Daoy (cell line): ENCODE measurements around the gene BZW2. TPM values are rescaled to one million over a fixed set of nuclear protein-coding genes. Genes with fewer than 3 reads are reported as not detected.
A peak's percentile ranks its signal among the peaks of the same experiment; 100 is the strongest.

Experiments used
- DNase-seq: peaks from one replicate; pipeline ENCODE4 v3.0.0-alpha.2; 2015; ENCODE audit warnings: low read depth
- total RNA-seq: library from RNA; depleted of rRNA; stranded (reverse); fragments of >200 nt; shearing (Covaris generic); gene quantifications from 2 replicates; pipeline ENCODE4 v1.2.3, GENCODE V29; 2014

The BZW2 gene
- total RNA-seq, 1 experiment from 2014 or later, result 123 TPM

DNA sequence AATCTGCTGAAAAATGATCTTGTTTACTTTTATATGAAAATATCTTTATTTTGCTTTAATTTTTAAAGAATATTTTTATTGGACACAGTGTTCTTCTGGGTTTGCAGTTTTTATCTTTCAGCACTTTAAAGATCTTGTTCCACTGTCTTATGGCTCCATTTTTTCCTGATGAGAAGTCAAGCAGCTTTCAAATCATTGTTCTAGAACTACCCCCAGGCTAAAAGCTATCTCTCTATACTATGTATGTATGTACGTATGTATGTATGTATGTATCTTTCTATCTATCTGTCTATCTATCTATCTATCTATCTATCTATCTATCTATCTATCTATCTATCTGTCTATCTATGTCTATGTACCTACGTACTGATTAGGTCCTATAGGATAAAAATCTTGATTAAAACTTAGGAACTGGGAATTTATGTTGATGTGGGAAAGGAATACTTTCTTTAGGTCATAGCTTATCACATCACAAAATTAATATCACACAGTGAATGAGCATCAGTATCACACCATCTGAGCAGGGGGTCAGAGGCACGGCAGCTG lies 72.2 kb downstream of the BZW2 start:
- DNase-seq, result no peak

DNA sequence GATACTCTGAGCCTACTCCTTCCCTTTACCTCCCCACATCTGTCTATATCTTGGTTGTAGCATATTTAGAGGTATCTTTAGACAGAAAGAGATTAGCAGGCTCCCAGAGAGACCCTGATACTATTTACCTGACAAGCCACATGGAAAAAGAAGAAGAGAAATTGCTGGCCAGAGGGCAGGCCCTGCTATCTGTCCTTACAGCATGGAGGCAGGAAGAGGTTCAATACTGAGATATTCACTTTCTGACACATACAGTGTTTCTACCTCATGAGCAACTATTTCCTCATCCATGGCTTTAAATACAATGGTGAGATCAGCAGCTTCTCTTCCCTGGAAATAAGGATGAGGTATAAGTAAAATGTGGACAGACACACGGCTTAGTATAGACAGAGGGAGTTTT lies 73.7 kb downstream of the BZW2 start:
- DNase-seq, result no peak

DNA sequence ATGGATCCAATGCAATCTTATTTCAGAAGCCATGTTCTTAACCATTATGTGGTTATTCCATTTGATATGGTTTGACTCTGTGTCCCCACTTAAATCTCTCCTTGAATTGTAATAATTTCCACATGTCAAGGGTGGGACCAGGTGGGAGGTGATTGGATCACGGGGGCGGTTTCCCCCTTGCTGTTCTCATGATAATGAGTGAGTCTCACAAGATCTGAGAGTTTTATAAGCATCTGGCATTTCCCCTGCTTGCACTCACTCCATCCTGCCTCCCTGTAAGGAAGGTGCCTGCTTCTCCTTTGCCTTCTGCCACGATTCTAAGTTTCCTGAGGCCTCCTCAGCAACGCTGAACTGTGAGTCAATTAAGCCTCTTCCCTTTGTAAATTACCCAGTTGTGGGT lies 75.6 kb downstream of the BZW2 start:
- no peak for DNase-seq

DNA sequence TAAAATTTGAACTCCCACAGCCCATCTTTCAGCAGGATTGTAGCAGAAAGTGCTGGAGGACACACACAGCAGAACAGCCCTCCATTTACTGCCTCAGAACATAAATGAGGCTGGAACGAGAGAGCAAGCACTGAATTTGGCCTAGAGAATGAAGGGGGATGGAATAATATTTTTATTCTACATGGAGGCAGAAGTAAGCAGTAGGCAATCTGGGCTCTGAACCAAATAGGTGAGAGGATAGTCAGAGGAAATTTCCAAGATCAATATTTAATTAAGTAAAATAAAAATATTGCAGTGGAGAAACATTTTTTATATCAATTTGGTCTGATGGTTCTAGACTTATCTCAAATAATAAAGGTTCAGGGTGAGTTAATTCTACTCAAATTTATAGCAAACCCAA lies 78.4 kb downstream of the BZW2 start:
- no peak for DNase-seq

DNA sequence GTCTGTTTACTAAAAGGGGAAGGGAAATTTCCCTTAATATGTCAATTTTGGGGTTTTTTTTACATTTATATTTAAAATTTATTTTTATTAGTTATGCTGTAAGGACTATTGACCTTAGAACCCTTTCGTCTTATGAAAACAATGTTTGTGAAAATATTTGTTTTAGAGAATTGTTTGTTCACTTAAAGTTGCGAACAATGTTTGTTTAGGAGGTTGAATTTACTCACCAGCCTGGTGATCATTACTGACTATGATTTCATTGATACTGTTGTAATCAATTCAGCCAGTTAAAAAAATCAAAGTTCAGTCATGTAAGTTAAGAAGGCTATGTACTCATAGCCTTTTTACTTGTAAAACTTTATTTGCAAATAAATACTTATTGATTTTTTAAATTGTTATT lies 80.2 kb downstream of the BZW2 start:
- no peak for DNase-seq

DNA sequence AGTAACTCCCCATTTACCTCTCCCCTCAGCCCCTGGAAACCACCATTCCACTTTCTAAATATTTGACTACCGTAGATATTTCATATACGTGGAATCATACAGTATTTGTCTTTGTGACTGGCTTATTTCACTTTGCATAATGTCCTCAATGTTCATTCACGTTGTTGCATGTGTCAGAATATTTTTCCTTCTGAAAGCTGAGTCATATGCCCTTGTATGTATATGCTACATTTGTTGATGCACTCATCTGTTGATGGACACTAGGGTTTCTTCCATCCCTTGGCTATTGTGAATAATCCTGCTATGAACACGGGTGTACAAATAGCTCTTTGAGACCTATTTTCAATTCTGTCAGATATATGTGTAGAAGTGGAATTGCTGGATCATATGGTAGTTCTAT lies 81.8 kb downstream of the BZW2 start:
- DNase-seq, result no peak

DNA sequence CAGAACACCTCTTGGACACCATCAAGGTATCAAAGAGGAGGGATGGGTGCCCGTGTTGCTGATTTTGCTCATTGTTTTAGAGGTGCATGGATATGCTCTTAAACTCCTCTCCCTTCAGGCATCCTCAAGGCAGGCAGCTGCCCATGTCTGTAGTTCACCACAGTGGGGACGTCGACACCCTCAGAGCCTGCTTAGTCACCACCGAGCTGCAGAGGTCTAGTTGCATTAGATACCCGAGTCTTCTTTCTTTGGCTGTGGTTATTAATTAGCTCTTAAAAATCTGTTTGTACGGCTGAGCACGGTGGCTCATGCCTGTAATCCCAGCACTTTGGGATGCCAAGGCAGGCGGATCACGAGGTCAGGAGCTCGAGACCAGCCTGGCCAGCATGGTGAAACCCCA lies 82.8 kb downstream of the BZW2 start:
- no peak for DNase-seq

DNA sequence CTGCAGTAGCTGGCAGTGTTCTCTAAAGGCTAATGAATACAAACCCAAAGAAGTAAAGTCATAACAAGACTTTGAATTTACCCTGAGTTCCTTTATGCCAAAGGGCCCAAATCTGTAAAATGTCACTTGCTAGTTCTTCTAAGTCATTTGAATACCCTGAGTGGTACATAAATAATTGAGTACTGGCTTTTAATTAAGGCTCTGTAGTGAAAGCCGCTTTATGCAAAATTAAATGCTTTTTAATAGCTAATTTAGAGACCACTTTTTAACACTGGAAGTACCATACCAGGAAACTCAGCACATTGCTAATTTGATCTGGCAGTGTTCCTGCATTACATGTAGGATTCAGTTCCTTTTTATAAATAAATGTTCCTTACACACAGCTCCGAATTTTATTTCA lies 83.6 kb downstream of the BZW2 start:
- no peak for DNase-seq

DNA sequence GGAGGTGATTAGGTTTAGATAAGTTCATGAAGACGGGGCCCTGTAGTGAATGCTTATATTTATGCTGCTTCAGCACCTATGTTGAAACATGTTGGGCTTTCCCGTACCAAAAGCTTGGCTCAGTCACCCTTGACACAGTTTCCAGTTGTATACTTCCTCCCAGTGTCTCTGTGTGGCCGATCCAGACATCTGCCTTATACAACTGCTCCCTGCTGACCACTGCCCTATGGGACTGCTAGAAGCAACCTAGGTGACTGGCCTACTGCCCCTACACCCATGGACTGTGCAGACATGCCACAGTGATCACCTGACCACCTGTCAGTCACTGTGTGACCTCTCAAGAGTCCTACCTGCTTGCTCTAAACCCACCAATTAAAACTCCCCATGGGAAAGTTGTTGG lies 85.0 kb downstream of the BZW2 start:
- DNase-seq, result no peak

DNA sequence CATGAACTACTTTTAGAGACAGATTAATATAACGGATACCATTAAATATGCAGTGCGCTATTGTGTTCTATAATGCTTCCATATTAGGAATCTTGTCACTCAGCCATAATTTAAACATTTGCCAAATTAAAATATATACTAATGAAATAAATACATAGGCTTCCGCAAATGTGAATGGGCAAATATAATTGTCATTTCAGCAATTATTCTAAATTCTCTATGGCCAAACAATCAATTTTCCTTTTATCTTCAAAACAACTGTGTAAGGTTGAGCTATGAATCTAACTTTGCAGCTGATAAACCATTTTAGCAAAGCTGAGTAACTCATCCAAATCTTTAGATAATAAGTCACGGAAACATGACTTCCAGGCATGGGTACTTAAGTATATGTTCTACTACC lies 86.8 kb downstream of the BZW2 start:
- no peak for DNase-seq

DNA sequence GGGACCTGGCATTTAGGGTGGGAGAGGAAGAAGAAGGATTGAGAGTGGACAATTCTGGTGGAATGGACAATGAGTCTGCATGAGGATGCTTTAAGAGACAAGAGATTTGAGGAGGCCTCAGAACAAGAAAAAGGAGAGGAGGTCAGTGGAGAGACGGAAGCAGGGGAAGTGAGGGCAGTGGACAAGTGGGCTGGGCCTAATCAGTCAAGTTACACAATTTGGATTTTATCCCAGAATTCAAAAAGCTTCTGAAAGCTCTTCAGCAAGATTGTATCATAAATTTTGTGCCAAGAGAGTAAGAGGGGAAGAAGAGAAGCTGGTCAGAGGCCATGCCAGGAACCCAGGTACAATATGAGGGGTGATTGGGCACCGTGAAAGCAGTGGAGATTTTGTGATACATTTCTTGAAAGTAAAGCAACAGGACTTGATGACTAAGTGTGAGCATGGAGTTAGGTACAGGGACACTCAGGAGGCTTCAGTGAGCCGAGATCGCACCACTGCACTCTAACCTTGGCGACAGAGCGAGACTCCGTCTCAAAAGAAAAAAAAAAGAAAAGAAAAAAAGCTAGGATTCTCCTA lies 88.3 kb downstream of the BZW2 start:
- DNase-seq, result no peak

DNA sequence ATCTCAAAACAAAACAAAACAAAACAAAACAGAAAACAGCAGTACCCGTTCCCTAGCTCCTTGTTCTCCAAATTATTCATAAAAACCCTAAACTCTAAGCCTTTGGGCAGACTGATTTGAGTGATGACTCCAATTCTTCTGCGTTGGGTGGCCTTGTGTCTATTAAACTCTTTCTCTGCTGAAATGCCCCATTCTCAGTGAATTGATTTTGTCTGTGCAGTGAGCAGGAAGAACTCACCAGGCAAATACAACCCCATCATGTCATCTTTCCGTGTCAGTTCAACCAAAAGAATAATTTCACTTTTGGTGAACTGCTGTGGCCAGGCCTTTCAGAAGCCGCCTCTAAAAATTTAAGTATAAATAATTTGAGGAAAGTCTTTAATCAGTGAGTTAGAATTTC lies 89.0 kb downstream of the BZW2 start:
- no peak for DNase-seq

DNA sequence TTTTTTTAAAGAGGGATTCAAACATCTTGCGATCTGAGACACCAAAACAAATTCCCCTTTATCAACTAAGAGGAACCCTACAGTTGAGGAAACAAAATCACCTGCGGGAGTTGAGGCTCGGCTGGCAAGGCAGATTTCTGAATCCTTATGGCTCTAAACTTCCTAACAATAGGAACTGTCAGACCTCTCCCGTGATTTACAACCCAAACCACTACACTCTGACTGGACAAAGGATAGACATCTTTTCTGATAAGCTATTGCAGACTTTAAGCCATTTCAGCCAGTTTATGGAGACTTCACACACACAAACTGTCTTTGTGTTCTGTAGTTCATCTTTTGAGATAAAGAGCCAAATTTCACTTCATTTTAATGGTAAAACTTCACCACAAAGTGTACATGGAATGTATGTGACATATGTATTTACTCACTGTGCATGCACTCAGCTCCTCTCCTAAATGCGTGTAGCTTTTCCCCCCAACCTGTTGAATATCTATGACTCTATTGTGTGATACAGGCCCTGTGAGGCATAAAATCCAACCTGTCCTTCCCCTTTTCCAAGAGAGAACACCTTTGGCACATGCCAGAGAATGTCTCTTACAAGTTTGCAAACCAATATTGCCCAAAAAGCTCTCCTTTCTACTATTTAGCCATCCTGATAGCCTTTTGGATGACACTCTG lies 92.2 kb downstream of the BZW2 start:
- no peak for DNase-seq

DNA sequence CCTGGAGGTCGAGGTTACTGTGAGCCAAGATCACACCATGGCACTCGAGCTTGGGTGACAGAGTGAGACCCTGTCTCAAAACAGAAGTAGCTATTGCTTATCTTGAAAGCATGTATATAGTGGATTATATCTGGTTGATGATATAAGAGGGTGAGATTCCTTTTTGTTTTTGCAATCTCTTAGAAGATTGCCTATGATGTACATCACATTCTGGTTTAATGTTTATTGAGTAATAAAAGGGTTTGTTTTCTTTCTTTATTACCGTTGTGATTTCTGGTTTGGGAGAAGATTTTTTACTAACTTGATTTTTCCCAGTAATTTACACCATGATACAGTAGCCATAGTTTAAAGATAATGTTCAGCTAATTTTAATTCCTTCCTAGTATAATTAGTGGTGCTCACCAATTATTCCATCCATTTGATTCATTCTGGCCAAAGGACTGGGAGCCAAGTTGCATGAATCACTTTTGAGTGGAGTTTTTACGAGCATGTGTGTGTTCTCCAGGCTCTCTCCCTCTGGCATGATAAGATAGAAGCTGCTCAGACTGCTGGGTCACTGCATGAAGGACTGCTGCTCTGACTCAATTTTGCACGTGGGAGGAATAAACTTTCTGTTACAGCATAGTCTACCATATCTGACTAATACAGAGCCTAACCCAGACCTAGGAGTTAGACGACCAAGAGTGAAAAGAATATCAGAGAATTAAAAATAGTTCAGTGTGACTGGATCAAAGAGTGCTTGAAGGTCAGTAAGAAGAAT lies 94.1 kb downstream of the BZW2 start:
- DNase-seq, result peak; percentile 95

DNA sequence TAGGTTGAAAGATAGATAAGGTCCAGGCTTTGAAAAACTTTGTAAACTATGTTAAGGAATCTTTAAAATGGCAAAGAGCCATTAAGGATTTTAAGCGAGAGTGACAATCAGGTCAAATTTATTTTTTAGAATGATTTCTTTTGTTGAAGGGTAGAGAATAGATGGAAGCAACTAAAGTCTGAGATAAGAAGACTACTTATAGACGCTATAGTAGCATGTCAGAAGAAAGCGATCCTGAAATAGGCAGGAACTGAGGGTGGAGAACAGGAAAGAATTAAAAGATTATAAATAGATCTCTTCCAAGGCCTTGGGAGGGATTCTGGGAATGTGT lies 94.6 kb downstream of the BZW2 start:
- no peak for DNase-seq

DNA sequence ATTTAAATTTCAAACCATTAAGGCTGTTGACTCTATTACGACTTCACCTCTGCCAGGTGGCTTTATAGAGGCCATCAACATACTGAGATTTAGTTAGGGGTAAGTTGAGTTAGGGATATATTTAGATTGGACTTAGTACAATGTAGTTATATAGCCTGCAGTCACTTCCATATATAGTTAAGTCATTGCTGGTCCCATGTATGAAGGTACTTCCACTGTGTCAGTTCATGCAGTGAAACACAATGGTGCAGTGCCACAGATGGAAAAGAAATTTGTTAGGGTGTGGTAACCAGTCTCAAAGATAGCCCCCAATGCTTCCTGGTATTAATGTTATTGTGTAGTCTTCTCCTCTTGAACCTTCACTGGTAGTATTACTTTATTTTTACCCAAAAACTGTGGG lies 95.0 kb downstream of the BZW2 start:
- DNase-seq, result no peak

DNA sequence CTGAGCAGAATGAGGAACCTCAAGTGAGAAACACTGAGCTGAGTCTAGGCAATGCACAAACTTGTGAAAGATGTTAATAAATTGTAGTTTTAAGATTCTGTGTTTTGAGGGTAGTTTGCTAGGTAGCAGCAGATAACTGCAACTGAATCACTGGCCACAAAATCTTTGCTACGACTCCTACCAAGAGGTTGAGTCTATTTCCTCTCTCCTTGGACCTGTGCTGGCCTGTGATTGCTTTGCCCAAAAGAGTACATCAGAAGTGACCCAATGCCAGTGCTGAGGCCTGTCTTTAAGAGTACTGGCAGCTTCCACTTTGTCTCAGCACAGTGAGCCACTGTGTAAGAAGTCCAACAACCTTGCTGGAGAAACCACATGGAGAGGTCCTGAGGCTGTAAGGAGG lies 95.7 kb downstream of the BZW2 start:
- no peak for DNase-seq

DNA sequence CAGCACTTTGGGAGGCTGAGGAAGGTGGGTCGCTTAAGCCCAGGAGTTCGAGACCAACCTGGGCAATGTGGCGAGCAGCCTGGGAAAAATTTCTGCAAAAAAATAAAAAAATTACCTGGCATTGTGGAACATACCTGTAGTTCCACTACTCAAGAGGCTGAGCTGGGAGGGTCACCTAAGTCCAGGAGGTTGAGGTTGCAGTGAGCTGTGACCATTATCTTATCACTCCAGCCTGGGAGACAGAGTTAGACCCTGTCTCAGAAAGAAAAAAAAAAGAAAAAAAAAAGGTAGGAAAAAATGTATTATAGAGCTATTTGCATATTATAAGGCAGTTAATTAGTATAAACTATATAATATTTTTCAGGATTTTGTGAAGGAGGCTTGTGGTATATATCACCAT lies 96.6 kb downstream of the BZW2 start:
- no peak for DNase-seq

DNA sequence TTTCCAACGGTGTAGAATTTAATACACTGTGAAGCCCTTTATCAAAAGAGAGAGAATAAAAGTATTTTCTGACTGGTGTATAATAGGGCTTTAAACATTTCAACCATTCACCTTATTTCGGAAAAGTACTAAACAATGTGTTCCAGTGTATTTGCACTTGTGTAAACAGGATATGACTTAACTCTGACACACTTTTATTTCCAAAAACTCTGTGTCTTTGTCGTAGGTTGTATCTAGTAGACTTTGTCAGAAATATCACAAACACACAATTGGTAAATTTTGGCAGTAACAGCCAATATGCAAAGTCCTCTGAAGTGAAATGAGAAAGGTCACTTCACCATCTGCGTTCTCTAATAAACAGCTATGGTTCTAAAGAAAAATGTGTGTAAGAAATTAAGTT lies 97.3 kb downstream of the BZW2 start:
- DNase-seq, result no peak

DNA sequence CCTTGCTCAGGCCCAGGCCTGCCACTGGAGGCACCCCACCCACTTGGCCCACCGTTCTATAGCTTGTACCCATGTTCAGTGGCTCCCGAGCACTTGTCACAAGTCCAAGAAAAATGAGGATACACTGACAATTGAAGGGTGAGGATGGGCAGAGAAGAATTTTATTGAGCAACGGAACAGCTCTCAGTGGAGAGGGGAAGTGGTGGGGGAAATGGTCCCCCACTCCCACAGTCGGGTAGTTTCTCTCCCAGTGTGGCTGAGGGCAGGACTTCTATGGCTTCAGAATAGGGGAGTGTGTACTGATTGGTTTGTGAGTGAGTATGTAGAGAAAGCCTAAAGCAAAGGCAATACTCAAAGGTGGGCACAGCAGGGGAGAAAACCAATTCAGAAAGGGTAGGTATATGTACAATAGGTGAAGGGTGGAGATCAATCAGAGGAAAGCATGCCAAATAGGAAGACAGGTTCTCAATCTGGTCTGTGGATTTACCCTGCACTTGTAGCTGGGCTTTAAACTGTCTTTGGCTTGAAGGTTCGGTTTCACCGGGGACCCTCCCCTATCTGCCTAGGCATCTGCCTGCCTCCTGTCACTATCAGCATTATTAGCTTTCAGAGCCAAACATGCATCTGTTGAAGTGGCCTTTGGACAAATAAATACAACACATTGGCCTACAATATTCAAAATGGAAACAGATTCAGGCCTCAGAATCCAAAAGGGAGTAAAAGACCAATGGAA lies 98.7 kb downstream of the BZW2 start:
- no peak for DNase-seq

DNA sequence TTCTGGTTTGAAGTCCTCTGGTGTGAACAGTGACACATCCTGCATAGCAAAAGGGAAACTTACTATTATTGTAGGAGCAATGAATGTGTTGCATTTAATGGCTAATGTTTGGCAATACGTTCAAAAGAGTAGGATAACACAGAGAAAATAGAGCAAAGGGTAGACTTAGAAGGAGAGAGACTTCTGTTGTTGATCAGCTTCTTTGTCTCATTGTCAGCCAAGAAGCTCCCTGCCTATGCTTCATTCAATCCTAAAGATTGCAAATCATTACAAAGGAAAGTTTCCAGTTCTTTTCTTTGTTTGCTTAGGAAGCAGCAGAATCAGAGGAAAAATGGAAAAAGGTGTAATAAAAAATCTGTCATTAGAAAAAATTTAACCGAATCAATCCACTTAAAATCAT lies 99.7 kb downstream of the BZW2 start:
- no peak for DNase-seq

DNA sequence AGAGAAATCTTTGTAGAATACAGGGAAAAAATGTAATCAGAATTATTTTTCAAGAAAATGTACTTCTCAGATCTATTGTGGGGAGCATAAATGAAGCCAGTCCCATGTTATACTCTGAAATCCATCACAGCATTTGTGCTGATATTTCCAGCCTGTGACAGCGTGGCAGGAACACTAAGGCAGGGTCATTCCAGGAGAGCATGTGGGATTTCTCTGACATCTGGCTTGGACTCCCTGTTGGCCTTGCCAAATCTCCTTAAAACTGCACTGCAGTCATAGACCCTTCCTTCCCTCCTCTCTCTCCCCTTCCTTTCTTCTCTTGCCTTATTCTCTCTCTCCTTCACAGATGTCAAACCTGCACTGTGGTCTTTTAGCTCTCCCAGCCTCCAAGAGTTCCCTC lies 101.1 kb downstream of the BZW2 start:
- DNase-seq, result no peak
